ENCODE measurements around the gene RPL36AL.

The RPL36AL gene

GRCh38 chr14:49582113-49582977 is 38.1 kb downstream of the RPL36AL start:
- no peak overlapping the region for H3K9ac ChIP-seq (ENCODE audit: low read depth in 1 of 2, low read length in 2 of 2)
- H3K4me3 ChIP-seq (ENCODE audit: low read depth in 1 of 2, low read length in 2 of 2) = no peak overlapping the region
- peaks cover 12 to 20% of the 10 kb centered on the region in 2 donors for H3K4me1 ChIP-seq (ENCODE audit: control insufficient read depth in 1 of 2, insufficient read depth in 2 of 2, low read length in 2 of 2)
- no peaks in the 10 kb centered on the region for H3K27me3 ChIP-seq (ENCODE audit: control insufficient read depth in 1 of 2, insufficient read depth in 2 of 2, low read length in 2 of 2)
- peaks cover 13 to 33% of the 10 kb centered on the region in 2 donors for H3K36me3 ChIP-seq (ENCODE audit: control insufficient read depth in 1 of 2, insufficient read depth in 2 of 2, low read length in 2 of 2)
- H3K9me3 ChIP-seq (ENCODE audit: control insufficient read depth in 1 of 2, low read length in 2 of 2) = no peaks in the 10 kb centered on the region
- no peak overlapping the region for H3K27ac ChIP-seq (ENCODE audit: low read depth, low read length)

DNA sequence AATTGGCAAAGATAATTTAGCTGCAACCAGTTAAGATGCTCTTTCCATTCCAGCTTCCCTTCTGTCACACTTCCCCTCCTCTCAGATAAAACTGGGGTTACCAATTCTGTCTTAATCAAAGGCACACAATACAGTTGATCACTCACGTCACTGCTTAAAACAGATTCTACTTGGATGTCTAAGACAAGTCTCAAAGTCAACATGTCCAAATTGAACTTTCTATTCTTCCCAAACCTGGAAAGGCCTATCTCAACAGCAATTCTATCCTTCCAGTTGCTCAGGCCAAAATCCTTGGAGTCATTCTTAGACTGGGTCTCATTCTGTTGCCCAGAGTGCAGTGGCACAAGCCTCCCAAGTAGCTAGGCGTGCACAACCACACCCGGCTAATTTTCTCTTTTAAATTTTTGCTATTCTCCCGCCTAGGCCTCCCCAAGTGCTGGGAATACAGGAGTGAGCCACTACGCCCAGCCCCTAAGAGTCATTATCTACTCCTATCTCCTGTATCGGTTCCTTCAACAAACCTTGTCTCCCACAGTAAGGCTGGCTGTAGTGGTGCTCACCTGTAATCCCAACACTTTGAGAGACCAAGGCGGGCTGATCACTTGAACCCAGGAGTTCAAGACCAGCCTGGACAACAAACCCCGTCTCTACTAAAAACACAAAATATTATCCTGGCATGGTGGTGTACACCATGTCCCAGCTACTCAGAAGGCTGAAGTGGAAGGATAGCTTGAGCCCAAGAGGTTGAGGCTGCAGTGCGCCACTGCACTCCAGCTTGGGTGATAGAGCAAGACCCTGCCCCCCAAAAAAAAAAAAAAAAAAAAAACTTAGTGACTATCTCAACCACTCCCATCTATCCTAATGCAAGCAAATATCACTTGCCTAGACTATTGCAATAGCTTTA is 39.0 kb downstream of the RPL36AL start:
- Histone ChIP-seq H3K27ac (ENCODE audit: low read depth, low read length) (no peak overlapping the region), H3K9me3 (ENCODE audit: control insufficient read depth in 1 of 2, low read length in 2 of 2) (no peaks in the 10 kb centered on the region), H3K4me3 (ENCODE audit: low read depth in 1 of 2, low read length in 2 of 2) (no peak overlapping the region), H3K36me3 (ENCODE audit: control insufficient read depth in 1 of 2, insufficient read depth in 2 of 2, low read length in 2 of 2) (peaks cover 18 to 42% of the 10 kb centered on the region in 2 donors), H3K27me3 (ENCODE audit: control insufficient read depth in 1 of 2, insufficient read depth in 2 of 2, low read length in 2 of 2) (no peaks in the 10 kb centered on the region), H3K9ac (ENCODE audit: low read depth in 1 of 2, low read length in 2 of 2) (no peak overlapping the region), H3K4me1 (ENCODE audit: control insufficient read depth in 1 of 2, insufficient read depth in 2 of 2, low read length in 2 of 2) (peaks cover 12 to 20% of the 10 kb centered on the region in 2 donors)

- no peaks in the 10 kb centered on the region for H3K9me3 ChIP-seq (ENCODE audit: control insufficient read depth in 1 of 2, low read length in 2 of 2)
- H3K27me3 ChIP-seq (ENCODE audit: control insufficient read depth in 1 of 2, insufficient read depth in 2 of 2, low read length in 2 of 2) = no peaks in the 10 kb centered on the region
- H3K36me3 ChIP-seq (ENCODE audit: control insufficient read depth in 1 of 2, insufficient read depth in 2 of 2, low read length in 2 of 2) = peaks cover 20 to 46% of the 10 kb centered on the region in 2 donors
- peaks cover 12 to 19% of the 10 kb centered on the region in 2 donors for H3K4me1 ChIP-seq (ENCODE audit: control insufficient read depth in 1 of 2, insufficient read depth in 2 of 2, low read length in 2 of 2)
- no peak overlapping the region for H3K4me3 ChIP-seq (ENCODE audit: low read depth in 1 of 2, low read length in 2 of 2)
- no peak overlapping the region for H3K9ac ChIP-seq (ENCODE audit: low read depth in 1 of 2, low read length in 2 of 2)
- no peak overlapping the region for H3K27ac ChIP-seq (ENCODE audit: low read depth, low read length)
Measured at GRCh38 chr14:49579841-49580240, 40.6 kb downstream of the RPL36AL start.

DNA sequence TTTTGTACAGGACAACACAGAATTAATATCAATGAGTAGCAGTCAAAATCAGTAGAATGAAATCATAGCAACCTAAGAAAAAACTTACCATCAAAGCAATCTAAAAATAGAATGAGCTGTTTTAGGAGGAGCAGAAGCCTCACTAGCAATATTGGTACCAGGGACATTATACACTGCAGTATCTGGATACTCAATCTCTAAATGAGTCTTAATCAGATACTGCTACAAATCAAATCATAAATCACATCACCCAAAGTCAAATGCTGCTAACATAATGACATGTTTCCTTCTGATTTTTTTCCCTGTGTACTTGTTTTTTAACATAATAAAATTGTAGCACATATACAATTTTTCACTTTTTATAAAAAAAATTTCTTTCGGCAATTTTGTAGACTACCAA is 42.3 kb downstream of the RPL36AL start:
- H3K36me3 ChIP-seq (ENCODE audit: control insufficient read depth in 1 of 2, insufficient read depth in 2 of 2, low read length in 2 of 2) = peaks cover 20 to 43% of the 10 kb centered on the region in 2 donors
- no peak overlapping the region for H3K4me3 ChIP-seq (ENCODE audit: low read depth in 1 of 2, low read length in 2 of 2)
- H3K9me3 ChIP-seq (ENCODE audit: control insufficient read depth in 1 of 2, low read length in 2 of 2) = no peaks in the 10 kb centered on the region
- H3K9ac ChIP-seq (ENCODE audit: low read depth in 1 of 2, low read length in 2 of 2) = no peak overlapping the region
- H3K27ac ChIP-seq (ENCODE audit: low read depth, low read length) = no peak overlapping the region
- H3K27me3 ChIP-seq (ENCODE audit: control insufficient read depth in 1 of 2, insufficient read depth in 2 of 2, low read length in 2 of 2) = no peaks in the 10 kb centered on the region
- H3K4me1 ChIP-seq (ENCODE audit: control insufficient read depth in 1 of 2, insufficient read depth in 2 of 2, low read length in 2 of 2) = peaks cover 0 to 4% of the 10 kb centered on the region in 2 donors

- H3K9ac ChIP-seq (ENCODE audit: low read depth in 1 of 2, low read length in 2 of 2) = no peak overlapping the region
- no peaks in the 10 kb centered on the region for H3K9me3 ChIP-seq (ENCODE audit: control insufficient read depth in 1 of 2, low read length in 2 of 2)
- no peaks in the 10 kb centered on the region for H3K27me3 ChIP-seq (ENCODE audit: control insufficient read depth in 1 of 2, insufficient read depth in 2 of 2, low read length in 2 of 2)
- H3K4me1 ChIP-seq (ENCODE audit: control insufficient read depth in 1 of 2, insufficient read depth in 2 of 2, low read length in 2 of 2) = no peaks in the 10 kb centered on the region
- H3K27ac ChIP-seq (ENCODE audit: low read depth, low read length) = no peak overlapping the region
- no peak overlapping the region for H3K4me3 ChIP-seq (ENCODE audit: low read depth in 1 of 2, low read length in 2 of 2)
- H3K36me3 ChIP-seq (ENCODE audit: control insufficient read depth in 1 of 2, insufficient read depth in 2 of 2, low read length in 2 of 2) = peaks cover 17 to 24% of the 10 kb centered on the region in 2 donors
Measured at GRCh38 chr14:49574038-49574437, 46.4 kb downstream of the RPL36AL start.

DNA sequence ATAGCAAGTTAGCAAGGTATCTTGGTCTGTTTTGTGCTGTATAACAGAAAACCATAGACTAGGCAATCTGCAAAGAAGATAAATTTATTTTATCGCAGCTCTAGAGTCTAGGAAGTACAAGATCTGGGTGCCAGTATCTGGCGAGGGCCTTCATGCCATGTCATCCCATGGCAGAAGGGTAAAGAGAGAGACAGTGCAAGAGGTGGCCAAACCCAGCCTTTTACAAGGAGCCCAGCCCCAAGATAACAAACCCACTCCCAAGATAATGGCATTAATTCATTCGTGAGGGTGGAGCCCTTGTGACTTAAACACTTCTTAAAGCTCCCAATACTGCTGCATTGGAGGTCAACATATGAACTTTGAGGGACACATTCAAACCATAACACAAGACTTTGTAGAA is 51.1 kb downstream of the RPL36AL start:
- no peak overlapping the region for H3K27ac ChIP-seq (ENCODE audit: low read depth, low read length)
- H3K9ac ChIP-seq (ENCODE audit: low read depth in 1 of 2, low read length in 2 of 2) = no peak overlapping the region
- no peaks in the 10 kb centered on the region for H3K9me3 ChIP-seq (ENCODE audit: control insufficient read depth in 1 of 2, low read length in 2 of 2)
- no peak overlapping the region for H3K4me3 ChIP-seq (ENCODE audit: low read depth in 1 of 2, low read length in 2 of 2)
- H3K27me3 ChIP-seq (ENCODE audit: control insufficient read depth in 1 of 2, insufficient read depth in 2 of 2, low read length in 2 of 2) = no peaks in the 10 kb centered on the region
- no peaks in the 10 kb centered on the region for H3K4me1 ChIP-seq (ENCODE audit: control insufficient read depth in 1 of 2, insufficient read depth in 2 of 2, low read length in 2 of 2)
- peaks cover 3% of the 10 kb centered on the region in 2 donors for H3K36me3 ChIP-seq (ENCODE audit: control insufficient read depth in 1 of 2, insufficient read depth in 2 of 2, low read length in 2 of 2)

Measured in duodenal mucosa (tissue), 2 donors.